ENCODE data around the gene CCDC142. TPM values are rescaled to one million over a fixed set of nuclear protein-coding genes. Genes with fewer than 3 reads are reported as not detected.
"Not testable (repeated sequence)": the region's sequence is repeated elsewhere in the genome, so short reads cannot be mapped to it uniquely, and the experiment has no call there.

CCDC142 gene
- total RNA-seq, 4 donors from 2014 or later = 13.6 to 58.7 (median 31.3) TPM

DNA sequence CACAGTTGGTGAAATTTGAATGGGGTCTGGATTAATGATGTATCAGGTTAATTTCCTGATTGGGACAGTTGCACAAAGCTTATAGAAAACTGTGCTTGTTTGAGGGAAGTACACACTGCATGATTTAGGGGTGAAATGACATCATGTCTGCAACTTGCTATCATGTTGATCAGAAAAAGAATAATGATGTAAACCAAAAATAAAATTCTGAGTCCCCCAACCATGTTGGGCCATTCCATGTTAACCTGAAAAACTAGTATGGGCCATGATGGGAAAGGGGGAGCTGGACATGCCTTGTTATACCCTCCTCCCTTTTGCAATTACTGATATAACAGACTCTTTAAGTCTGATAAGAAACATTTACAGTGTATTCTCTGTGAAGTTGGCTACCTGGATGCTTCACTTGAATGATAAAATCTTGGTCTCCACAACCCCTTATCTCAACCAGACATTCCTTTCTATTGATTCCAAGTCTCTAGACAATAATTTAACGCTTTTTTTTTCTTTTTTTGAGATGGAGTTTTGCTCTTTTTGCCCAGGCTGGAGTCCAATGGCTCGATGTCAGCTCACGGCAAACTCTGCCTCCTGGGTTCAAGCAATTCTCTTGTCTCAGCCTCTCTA lies 32.1 kb downstream of the CCDC142 start:
- no peaks in the 10 kb centered on the region for H3K36me3 ChIP-seq
- H3K9me3 ChIP-seq = no peaks in the 10 kb centered on the region
- no peak overlapping the region for H3K27ac ChIP-seq
- intact Hi-C loops (cut with DNase I) = no loop called here
- no peak overlapping the region for H3K4me3 ChIP-seq (replicated peaks in 1 of 3)
- 81 to 87% methylated on average over 3 of the region's 3 CpGs for WGBS, 2 donors
- H3K4me1 ChIP-seq = peaks cover 5 to 7% of the 10 kb centered on the region in 2 donors
- TF ChIP-seq, protein P1, sequence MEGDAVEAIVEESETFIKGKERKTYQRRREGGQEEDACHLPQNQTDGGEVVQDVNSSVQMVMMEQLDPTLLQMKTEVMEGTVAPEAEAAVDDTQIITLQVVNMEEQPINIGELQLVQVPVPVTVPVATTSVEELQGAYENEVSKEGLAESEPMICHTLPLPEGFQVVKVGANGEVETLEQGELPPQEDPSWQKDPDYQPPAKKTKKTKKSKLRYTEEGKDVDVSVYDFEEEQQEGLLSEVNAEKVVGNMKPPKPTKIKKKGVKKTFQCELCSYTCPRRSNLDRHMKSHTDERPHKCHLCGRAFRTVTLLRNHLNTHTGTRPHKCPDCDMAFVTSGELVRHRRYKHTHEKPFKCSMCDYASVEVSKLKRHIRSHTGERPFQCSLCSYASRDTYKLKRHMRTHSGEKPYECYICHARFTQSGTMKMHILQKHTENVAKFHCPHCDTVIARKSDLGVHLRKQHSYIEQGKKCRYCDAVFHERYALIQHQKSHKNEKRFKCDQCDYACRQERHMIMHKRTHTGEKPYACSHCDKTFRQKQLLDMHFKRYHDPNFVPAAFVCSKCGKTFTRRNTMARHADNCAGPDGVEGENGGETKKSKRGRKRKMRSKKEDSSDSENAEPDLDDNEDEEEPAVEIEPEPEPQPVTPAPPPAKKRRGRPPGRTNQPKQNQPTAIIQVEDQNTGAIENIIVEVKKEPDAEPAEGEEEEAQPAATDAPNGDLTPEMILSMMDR (IDR thresholded peaks at IDR 0.05) = no peak
- no peak for TF ChIP-seq POLR2A (IDR thresholded peaks at IDR 0.05)
- no peaks in the 10 kb centered on the region for H3K27me3 ChIP-seq
- DNase-seq = no peak

DNA sequence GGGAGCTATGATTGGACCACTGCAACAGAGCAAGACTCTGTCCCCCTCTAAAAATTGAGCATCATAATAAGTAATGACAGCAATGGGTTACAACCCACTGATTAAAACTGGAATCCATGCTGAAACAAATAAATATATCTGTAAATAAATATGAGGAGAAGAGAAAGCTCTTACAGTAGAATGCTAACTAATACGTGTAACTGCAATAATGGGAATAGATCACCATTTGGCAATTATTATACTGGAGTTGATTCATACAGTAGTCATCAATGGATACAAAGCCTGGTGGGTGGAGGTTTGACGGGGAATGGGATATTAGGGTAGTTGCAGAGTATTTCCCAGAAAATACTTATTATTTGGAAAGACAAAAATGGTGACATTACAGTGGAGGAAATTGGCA lies 34.0 kb downstream of the CCDC142 start:
- WGBS, 2 donors = 77 to 89% methylated on average over 2 of the region's 2 CpGs
- TF ChIP-seq, protein P1 (IDR thresholded peaks at IDR 0.05) = no peak
- TF ChIP-seq POLR2A (IDR thresholded peaks at IDR 0.05) = no peak
- no peaks in the 10 kb centered on the region for H3K4me1 ChIP-seq
- H3K4me3 ChIP-seq (replicated peaks in 1 of 3) = no peak overlapping the region
- H3K36me3 ChIP-seq = no peaks in the 10 kb centered on the region
- intact Hi-C loops (cut with DNase I) = no loop called here
- H3K27me3 ChIP-seq = no peaks in the 10 kb centered on the region
- H3K27ac ChIP-seq = no peak overlapping the region
- no peak for DNase-seq
- no peaks in the 10 kb centered on the region for H3K9me3 ChIP-seq

DNA sequence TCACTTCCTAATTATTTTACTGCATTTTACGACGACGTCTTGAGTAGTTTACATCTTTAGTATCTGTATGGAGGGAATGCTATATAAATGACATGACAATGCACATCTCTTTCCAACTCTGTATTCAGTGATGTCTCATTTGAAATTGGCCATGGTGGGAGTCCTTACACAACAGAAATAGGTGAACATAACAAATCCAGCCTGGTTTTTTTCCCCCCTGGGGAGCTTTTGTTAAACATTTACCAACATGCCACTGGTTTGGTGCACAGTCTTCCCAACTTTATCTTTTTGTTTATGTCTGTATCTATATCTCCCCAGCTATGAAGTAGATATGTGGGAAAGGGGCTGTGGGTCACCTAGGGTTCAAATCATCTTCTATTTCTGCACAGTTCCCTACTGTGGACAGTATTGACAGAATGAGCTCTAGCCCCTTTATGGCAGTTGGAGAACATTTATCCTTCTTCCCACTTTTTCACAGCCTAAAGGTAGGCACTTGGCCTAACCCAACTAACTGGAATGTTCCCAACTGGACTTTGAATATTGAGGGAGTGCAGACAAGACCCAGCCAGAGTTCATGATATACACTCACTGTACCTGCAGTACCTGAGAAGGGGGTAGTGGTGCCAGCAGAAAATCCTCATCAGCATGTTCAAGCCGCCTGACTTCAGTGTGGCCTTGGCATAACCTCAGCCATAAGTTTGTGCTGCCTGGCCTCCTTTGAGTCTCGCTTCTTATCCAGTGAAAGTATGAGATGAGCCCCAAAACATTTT lies 35.4 kb downstream of the CCDC142 start:
- no peaks in the 10 kb centered on the region for H3K9me3 ChIP-seq
- H3K27ac ChIP-seq = no peak overlapping the region
- no peak for DNase-seq
- no peak overlapping the region for H3K4me3 ChIP-seq (replicated peaks in 1 of 3)
- WGBS, 2 donors = 90 to 92% methylated on average over 5 of the region's 5 CpGs
- TF ChIP-seq POLR2A (IDR thresholded peaks at IDR 0.05) = no peak
- TF ChIP-seq, protein P1 (IDR thresholded peaks at IDR 0.05) = no peak
- intact Hi-C loops (cut with DNase I) = no loop called here
- H3K4me1 ChIP-seq = peaks cover 0 to 2% of the 10 kb centered on the region in 2 donors
- H3K27me3 ChIP-seq = no peaks in the 10 kb centered on the region
- no peaks in the 10 kb centered on the region for H3K36me3 ChIP-seq

- Histone ChIP-seq H3K4me1 (peaks cover 4 to 10% of the 10 kb centered on the region in 2 donors), H3K36me3 (no peaks in the 10 kb centered on the region), H3K27me3 (no peaks in the 10 kb centered on the region), H3K9me3 (no peaks in the 10 kb centered on the region), H3K27ac (no peak overlapping the region), H3K4me3 (replicated peaks in 1 of 3) (no peak overlapping the region)
- intact Hi-C loops (cut with DNase I) = no loop called here
- DNase-seq = no peak
- WGBS, 2 donors = 29 to 44% methylated on average over 5 of the region's 5 CpGs
- TF ChIP-seq, protein P1 (IDR thresholded peaks at IDR 0.05) = no peak
- no peak for TF ChIP-seq POLR2A (IDR thresholded peaks at IDR 0.05)
Measured at GRCh38 chr2:74444498-74445318, 38.1 kb downstream of the CCDC142 start.

- H3K9me3 ChIP-seq; H3K36me3 ChIP-seq; DNase-seq; H3K27me3 ChIP-seq; intact Hi-C loops (cut with DNase I): not testable (repeated sequence)
- 86 to 92% methylated on average over 16 of the region's 16 CpGs for WGBS, 2 donors
- H3K4me1 ChIP-seq = peaks cover 10 to 18% of the 10 kb centered on the region in 2 donors
- peak overlapping the region in 2 of 3 donors; percentile 38 to 51 for H3K4me3 ChIP-seq (replicated peaks in 1 of 3)
- H3K27ac ChIP-seq = peak overlapping the region; percentile 42 to 84 (median 76)
Measured at GRCh38 chr2:74442483-74443297, 40.1 kb downstream of the CCDC142 start.

Data from thyroid gland (tissue), 4 donors.